HPDE6-E6E7 (cell line): ENCODE data around the gene LIMCH1.
"Not testable (repeated sequence)": the region's sequence is repeated elsewhere in the genome, so short reads cannot be mapped to it uniquely, and the experiment has no call there.

Experiments
- DNase-seq: peaks from one replicate; pipeline ENCODE4 v3.0.0; 2011; ENCODE audit warnings: missing footprints; ENCODE audit errors: extremely low spot score

LIMCH1 gene

GRCh38 chr4:41727861-41728572 is 190.1 kb downstream of the LIMCH1 start:
- no peak for DNase-seq

DNA sequence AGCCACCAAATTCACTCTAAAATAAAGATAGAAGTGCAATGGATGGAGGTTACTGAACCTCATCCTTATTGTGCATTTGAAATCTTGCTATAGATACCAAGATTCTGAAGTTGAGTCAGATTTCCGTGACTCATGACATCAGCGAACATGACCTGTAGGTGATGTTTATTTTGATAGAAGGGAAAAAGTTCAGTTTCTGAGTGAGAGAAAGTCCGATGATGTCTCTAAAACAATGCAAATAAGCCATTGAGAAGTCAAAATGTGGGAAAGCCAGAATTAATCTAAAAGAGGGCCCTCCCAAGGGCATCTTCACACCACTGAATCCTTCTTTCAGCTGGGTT is 190.6 kb downstream of the LIMCH1 start:
- DNase-seq: no peak

DNA sequence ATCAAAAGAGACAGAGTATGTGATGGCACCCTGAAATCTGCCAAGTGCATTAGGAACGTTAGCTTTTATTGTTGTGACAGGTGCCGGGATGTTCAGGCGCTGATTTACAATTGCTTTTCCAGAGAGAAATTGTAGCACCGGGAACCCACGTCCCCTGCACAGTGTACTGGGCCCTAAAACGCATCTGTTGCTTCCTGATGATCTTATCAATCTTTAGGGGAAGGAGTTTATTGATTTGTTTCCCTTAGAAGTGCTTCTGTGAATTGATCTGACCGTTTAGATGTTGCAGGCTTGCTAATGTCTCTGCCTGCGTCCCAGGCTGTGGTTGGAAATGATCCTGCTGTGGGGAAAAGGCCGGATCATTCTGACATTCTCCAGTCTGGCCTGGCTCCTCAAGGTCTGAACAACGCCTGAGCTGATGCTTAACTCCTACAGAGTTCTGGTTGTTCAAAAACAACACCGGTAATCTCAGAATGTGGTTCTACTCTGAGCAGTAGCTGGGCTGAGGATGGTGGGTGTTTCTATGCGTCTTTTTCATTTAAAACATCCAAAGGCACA is 193.7 kb downstream of the LIMCH1 start:
- no peak for DNase-seq

- no peak for DNase-seq
Measured at GRCh38 chr4:41734371-41734770, 196.4 kb downstream of the LIMCH1 start.

- not testable (repeated sequence) for DNase-seq
Measured at GRCh38 chr4:41737491-41737890, 199.5 kb downstream of the LIMCH1 start.

GRCh38 chr4:41741354-41741753 is 203.4 kb downstream of the LIMCH1 start:
- DNase-seq: no peak

DNA sequence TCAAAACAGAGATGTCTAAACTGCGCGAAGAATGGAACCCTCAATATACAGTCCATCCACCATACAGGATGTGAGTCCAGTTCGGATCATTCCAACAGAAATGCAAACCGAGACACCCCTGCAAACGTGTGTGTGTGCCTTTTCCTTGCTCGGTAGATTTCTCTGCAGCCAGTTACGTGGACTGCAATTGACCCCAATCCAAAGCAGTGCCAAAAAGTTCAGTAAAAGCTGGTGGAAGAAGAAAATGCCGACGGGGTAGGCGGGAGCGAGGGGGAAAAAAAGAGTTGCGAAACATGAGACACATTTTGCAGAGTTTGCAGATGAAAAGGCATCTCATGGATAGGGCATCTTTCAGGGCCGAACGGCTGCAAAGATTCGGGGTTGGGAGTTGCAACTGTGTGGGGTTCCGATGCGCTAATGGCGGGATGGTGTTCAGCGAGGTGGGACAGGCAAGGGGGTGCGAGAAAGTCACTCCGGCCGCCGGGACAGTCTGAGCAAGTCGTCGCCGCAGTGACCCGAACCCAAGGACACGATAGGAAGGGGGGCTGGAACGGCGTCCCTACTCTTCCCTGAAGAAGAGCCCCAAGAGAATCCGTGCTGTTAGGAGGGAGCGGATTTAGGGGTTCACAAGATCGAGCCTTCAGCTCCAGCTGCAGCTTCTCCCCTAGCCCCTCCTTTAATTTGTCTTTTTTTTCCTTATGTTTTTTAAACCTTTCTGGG is 206.8 kb downstream of the LIMCH1 start:
- no peak for DNase-seq

GRCh38 chr4:41745292-41746024 is 207.5 kb downstream of the LIMCH1 start:
- no peak for DNase-seq

- no peak for DNase-seq
Measured at GRCh38 chr4:41746025-41746439, 208.1 kb downstream of the LIMCH1 start.

DNA sequence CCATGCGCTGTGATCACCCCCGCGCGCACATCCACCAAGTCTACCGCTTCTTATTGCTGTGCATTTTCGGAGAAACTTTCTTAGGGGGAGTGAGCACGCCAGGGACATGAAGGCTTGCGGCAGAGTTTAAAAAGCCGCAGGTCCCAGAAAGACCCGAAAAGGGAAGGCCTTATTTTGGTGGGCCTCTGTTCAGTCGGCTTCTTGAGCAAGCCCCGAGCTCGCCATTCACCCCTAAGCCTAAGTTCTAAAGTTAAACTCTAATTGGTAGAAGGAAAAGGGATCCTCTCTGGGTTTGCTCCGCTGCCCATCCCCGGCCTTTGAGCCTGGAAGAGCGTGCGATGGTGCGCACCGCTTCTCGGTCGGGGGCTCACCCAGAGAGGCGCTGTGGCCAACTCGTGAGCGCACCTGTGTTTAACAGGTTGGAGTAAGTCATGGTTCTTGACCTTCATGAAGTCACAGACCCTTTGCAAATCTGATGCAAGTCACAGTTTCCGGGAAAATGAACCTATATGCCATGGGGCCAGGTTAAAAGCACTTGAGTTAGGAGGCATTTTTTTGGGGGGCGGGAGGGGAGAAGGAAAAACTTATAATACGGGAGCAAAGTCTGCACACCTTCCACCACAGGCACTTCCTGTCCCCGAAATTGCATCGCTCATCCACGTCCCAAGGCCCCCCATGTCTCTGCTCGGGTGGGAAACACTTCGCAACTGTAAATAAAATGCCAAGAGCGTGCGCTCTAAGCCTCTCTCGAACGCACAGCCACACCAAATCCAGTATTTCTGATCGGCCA is 208.7 kb downstream of the LIMCH1 start:
- DNase-seq: no peak

DNA sequence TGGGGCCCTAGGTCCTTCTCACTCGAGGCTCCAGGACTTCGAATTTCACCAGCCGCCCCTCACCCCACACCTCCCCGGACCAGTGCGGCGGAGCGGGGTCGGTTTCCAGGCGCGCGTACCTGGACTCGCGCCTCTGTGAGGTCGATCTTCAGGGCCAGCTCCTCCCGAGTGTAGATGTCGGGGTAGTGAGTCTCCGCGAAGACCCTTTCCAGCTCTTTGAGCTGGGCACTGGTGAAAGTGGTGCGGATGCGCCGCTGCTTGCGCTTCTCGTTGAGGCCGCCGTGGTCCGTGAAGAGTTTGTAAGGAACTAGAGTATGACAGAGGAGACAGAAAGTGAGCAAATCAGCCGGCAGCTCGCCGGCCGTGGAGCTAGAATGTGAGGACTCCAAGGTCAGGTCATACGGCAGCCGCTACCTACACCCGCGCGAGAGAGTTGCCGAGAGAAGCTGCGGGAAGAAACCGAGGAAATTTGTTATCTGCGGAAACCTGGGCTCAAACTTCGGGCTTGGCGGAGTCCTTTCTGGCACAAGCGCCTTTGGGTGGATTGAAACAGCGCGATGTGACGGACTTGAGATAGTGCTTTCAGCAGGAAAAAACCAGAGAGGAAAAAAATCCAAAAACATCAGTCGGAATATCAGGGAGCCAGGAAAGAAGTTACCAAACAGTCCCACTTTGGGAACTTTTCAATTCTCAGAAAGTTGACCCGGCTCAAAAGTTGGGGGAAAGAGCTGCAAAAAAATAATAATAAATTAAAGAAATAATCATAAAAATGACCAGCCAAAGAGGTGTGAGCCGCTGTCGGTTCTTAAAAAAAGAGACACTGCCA is 209.5 kb downstream of the LIMCH1 start:
- no peak for DNase-seq

DNA sequence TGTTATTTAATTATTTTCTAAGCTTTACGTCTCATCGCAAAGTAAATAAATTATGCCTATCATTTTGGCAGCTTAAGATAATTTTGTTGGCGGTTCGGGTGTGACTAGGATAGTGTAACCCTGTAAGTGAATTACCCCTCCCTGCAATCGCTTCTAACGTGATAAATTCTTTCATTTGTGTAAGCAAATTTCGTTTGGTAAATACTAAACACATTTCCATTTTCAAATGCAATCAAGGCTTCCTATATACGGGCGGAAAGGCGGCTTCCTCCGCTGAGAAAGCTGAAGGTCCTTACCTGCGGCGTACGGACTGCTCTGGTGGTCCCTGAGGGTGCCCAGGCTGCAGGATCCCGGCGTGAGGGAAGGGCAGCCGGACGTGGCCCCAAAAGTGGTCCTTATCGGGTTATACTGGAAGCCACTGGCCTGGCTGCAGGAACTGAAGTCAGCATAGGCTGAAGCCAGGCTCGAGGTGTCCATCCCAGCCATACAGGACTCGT is 210.2 kb downstream of the LIMCH1 start:
- no peak for DNase-seq

DNA sequence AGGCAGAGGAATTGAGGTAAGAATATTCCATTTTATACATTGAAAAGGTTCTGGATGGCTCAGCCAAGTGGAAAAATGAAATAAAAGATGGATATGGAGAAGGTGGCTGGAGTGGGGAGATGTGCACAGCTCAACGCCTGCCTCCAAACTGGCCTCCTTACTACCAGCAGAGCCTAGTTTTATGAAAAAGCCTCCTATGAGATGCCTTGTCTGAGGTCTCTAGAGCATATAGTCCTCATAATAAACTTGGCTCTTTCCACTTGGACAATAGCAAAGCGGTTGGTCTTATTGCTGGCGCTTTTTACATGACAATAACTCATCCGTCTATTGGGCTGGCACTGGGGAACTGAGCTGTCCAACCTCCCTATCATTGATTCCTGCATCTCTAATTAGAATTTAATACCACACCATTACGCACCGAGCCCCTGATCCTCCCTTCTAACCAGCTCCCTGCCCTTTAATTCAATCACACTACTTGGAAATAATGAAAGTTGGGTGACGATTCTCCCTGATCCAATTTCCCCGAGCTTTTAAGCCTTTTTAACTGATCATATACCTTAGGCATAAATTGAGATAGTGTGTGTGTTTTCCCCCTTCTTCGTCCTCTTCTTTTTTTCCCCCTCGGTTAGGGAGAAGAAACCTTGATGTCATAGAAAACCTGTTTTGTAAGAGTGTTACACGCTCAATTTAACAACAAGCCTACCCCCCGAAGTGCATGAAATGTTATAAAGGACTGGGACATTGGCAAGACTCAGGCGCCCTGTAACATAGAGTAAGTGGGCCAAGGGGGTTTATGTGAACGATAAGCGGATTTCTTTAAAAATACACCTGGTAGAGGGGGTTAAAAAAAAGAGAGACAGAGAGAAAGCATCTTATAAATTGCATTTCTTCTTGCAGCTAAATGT is 210.9 kb downstream of the LIMCH1 start, which contains the start of gene PHOX2B:
TSS of gene PHOX2B (minus strand) at position 155 of the 905 bp plus-strand sequence. CDS start at position 40, 115 bp downstream.
- DNase-seq: no peak

DNA sequence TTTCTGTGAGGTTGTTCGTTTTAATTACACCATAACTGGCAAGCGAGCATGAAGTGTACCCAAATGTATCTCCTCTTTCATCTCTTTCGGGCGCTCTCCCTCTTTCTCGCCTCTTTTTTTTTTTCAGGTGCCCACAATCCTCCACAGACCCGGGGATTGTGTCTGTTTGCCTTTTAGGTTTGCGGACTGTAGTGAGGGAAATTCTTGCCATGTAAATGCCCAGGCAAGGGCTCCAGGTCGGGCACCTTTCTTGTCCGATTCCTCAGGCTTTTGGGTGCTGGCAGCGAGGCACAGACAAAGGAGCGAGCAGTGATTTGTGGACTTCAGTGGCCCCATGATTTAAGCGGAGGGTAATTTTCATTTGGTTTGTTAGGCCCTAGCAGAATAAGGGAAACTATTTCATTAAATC is 211.7 kb downstream of the LIMCH1 start:
- no peak for DNase-seq
